ENCODE measurements around the gene LEAP2. TPM values are rescaled to one million over a fixed set of nuclear protein-coding genes. Genes with fewer than 3 reads are reported as not detected.

The LEAP2 gene
- total and polyA plus RNA-seq, 10 of the 15 experiments (the other 5 are each of a cell fraction or from before 2014, with no cell fraction given): 1.9 to 8.8 (median 2.3) TPM

GRCh38 chr5:132830436-132831094, 42.9 kb upstream of the LEAP2 start, which contains the start of gene SHROOM1 (continued):
- TF ChIP-seq NR2F1 (conservative IDR thresholded peaks at IDR 0.05) (peak; percentile 56), BMI1 (IDR thresholded peaks at IDR 0.05; ENCODE audit: borderline replicate concordance) (no peak), NFYB (IDR thresholded peaks at IDR 0.05; ENCODE audit: insufficient read depth, low read depth, low read length) (no peak), TARDBP (IDR thresholded peaks at IDR 0.05; ENCODE audit: borderline replicate concordance) (no peak), ZNF24 (IDR thresholded peaks at IDR 0.05) (no peak), GATAD2B (conservative IDR thresholded peaks at IDR 0.05; ENCODE audit: low read depth) (peak; percentile 31; the same call in 1 of the 2 replicates), EGR1 (IDR thresholded peaks at IDR 0.05; ENCODE audit: borderline replicate concordance in 1 of 2, low read depth in 2 of 2, low read length in 2 of 2) (peak in 1 of 2 experiments; percentile 94; a peak in 2 of 3 replicates), ZNF687 (IDR thresholded peaks at IDR 0.05) (peak; percentile 18; the same call in 1 of the 2 replicates), CREB1 (IDR thresholded peaks at IDR 0.05; ENCODE audit: low read depth) (peak; percentile 60; the same call in 1 of the 2 replicates), HDAC2 (IDR thresholded peaks at IDR 0.05) (no peak), PML (IDR thresholded peaks at IDR 0.05; ENCODE audit: low read length) (no peak), ZBTB40 (IDR thresholded peaks at IDR 0.05; ENCODE audit: borderline replicate concordance) (no peak), DPF2 (IDR thresholded peaks at IDR 0.05) (peak; percentile 60; the same call in 1 of the 2 replicates), JUNB (IDR thresholded peaks at IDR 0.05) (no peak), MEF2B (IDR thresholded peaks at IDR 0.05; ENCODE audit: partially characterized antibody, poor library complexity, severe bottlenecking) (peak; percentile 79), ZNF207 (IDR thresholded peaks at IDR 0.05; ENCODE audit: borderline replicate concordance) (no peak), HDGF (IDR thresholded peaks at IDR 0.05) (no peak), ATF7 (IDR thresholded peaks at IDR 0.05; ENCODE audit: low read depth) (no peak), ZZZ3 (IDR thresholded peaks at IDR 0.05; ENCODE audit: control insufficient read depth, insufficient read length, low read depth) (no peak), CBX5 (IDR thresholded peaks at IDR 0.05; ENCODE audit: low read depth) (no peak), NR2C1 (IDR thresholded peaks at IDR 0.05) (no peak), RB1 (IDR thresholded peaks at IDR 0.05; ENCODE audit: borderline replicate concordance) (peak; percentile 43; the same call in 1 of the 2 replicates)
- TF ChIP-seq, protein P1, sequence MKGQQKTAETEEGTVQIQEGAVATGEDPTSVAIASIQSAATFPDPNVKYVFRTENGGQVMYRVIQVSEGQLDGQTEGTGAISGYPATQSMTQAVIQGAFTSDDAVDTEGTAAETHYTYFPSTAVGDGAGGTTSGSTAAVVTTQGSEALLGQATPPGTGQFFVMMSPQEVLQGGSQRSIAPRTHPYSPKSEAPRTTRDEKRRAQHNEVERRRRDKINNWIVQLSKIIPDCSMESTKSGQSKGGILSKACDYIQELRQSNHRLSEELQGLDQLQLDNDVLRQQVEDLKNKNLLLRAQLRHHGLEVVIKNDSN (IDR thresholded peaks at IDR 0.05; ENCODE audit: borderline replicate concordance, extremely low read length, insufficient read depth, low read depth, low read length): no peak

Data from GM12878 (cell line).